ENCODE measurements around the gene OSBPL1A.

OSBPL1A gene

GRCh38 chr18:24429188-24429587 lies 31.6 kb upstream of the OSBPL1A start:
- CTCF ChIA-PET = interaction anchor here (1.3 kb wide), 1 partner anchor 71 kb away, joined by 8 read pairs; no protein-coding TSS in a partner anchor
- TF ChIP-seq CTCF (IDR thresholded peaks at IDR 0.05; ENCODE audit: insufficient read depth, low read length, missing control alignments) = no peak
- no peak for DNase-seq (ENCODE audit: low read depth, low spot score)
- POLR2A ChIA-PET = no interaction called here
- H3K4me3 ChIP-seq (ENCODE audit: low read depth, low read length) = no peak overlapping the region

- POLR2A ChIA-PET = no interaction called here
- CTCF ChIA-PET = interaction anchor here (1.3 to 1.8 kb wide), 2 partner anchors 18 to 70 kb away, joined by 4 to 8 read pairs; no protein-coding TSS in a partner anchor
- H3K4me3 ChIP-seq (ENCODE audit: low read depth, low read length) = no peak overlapping the region
- no peak for TF ChIP-seq CTCF (IDR thresholded peaks at IDR 0.05; ENCODE audit: insufficient read depth, low read length, missing control alignments)
- no peak for DNase-seq (ENCODE audit: low read depth, low spot score)
Measured at GRCh38 chr18:24428709-24429108, 31.1 kb upstream of the OSBPL1A start.

GRCh38 chr18:24427484-24427883 lies 29.9 kb upstream of the OSBPL1A start:
- CTCF ChIA-PET = interaction anchor here (1.0 to 1.8 kb wide), 4 partner anchors 8 to 30 kb away, joined by 3 to 6 read pairs (median 4); partner anchors contain the start of gene OSBPL1A
- no peak for DNase-seq (ENCODE audit: low read depth, low spot score)
- peak overlapping the region; percentile 77 for H3K4me3 ChIP-seq (ENCODE audit: low read depth, low read length)
- POLR2A ChIA-PET = interaction anchor here (1.2 to 1.5 kb wide), 2 partner anchors 13 to 30 kb away, joined by 3 to 8 read pairs; partner anchors contain the start of gene OSBPL1A
- TF ChIP-seq CTCF (IDR thresholded peaks at IDR 0.05; ENCODE audit: insufficient read depth, low read length, missing control alignments) = no peak

- no peak for DNase-seq (ENCODE audit: low read depth, low spot score)
- H3K4me3 ChIP-seq (ENCODE audit: low read depth, low read length) = peak within 1 kb of the TSS; percentile 77
- CTCF ChIA-PET = interaction anchor here (0.7 to 1.8 kb wide), 5 partner anchors 9 to 68 kb away, joined by 3 to 6 read pairs (median 3); partner anchors contain the start of gene OSBPL1A
- TF ChIP-seq CTCF (IDR thresholded peaks at IDR 0.05; ENCODE audit: insufficient read depth, low read length, missing control alignments) = no peak
- POLR2A ChIA-PET = interaction anchor here (1.1 to 1.5 kb wide), 3 partner anchors 12 to 29 kb away, joined by 3 to 8 read pairs (median 3); partner anchors contain the start of gene OSBPL1A
Measured at GRCh38 chr18:24426398-24427294, 29.0 kb upstream of the OSBPL1A start, which contains the start of gene IMPACT. IMPACT (plus strand) TSS chr18:24426670; CDS start chr18:24426757, 87 bp downstream.

- no peak for DNase-seq (ENCODE audit: low read depth, low spot score)
- no peak for TF ChIP-seq CTCF (IDR thresholded peaks at IDR 0.05; ENCODE audit: insufficient read depth, low read length, missing control alignments)
- H3K4me3 ChIP-seq (ENCODE audit: low read depth, low read length) = peak overlapping the region; percentile 77
- CTCF ChIA-PET = interaction anchor here (1.5 kb wide), 1 partner anchor 12 kb away, joined by 6 read pairs; no protein-coding TSS in a partner anchor
- POLR2A ChIA-PET = interaction anchor here (1.1 to 1.5 kb wide), 2 partner anchors 13 to 28 kb away, joined by 3 to 8 read pairs; partner anchors contain the start of gene OSBPL1A
Measured at GRCh38 chr18:24426073-24426397, 28.4 kb upstream of the OSBPL1A start.

GRCh38 chr18:24421831-24422230 lies 24.2 kb upstream of the OSBPL1A start:
- POLR2A ChIA-PET = no interaction called here
- TF ChIP-seq CTCF (IDR thresholded peaks at IDR 0.05; ENCODE audit: insufficient read depth, low read length, missing control alignments) = no peak

More at GRCh38 chr18:24421831-24422230, 24.2 kb upstream of the OSBPL1A start:
- CTCF ChIA-PET = interaction anchor here (1.7 to 2.6 kb wide), 2 partner anchors 8 to 62 kb away, joined by 6 to 12 read pairs; no protein-coding TSS in a partner anchor
- no peak for DNase-seq (ENCODE audit: low read depth, low spot score)
- no peak overlapping the region for H3K4me3 ChIP-seq (ENCODE audit: low read depth, low read length)
